Umbilical cord (tissue), 2 donors: ENCODE measurements around the gene TRIM38. TPM values are rescaled to one million over a fixed set of nuclear protein-coding genes. Genes with fewer than 3 reads are reported as not detected.
"Not testable (repeated sequence)": the region's sequence is repeated elsewhere in the genome, so short reads cannot be mapped to it uniquely, and the experiment has no call there.

Source experiments
- DNase-seq: peaks from one replicate; pipeline ENCODE4 v3.0.0-alpha.2; 2015; ENCODE audit warnings: low spot score
- total RNA-seq: library from RNA; depleted of rRNA; stranded (reverse); fragments of >200 nt; gene quantifications from one replicate; pipeline ENCODE4 v1.2.3, GENCODE V29; 2014; ENCODE audit warnings: low replicate concordance; ENCODE audit not compliant: insufficient read depth

The TRIM38 gene, protein sequence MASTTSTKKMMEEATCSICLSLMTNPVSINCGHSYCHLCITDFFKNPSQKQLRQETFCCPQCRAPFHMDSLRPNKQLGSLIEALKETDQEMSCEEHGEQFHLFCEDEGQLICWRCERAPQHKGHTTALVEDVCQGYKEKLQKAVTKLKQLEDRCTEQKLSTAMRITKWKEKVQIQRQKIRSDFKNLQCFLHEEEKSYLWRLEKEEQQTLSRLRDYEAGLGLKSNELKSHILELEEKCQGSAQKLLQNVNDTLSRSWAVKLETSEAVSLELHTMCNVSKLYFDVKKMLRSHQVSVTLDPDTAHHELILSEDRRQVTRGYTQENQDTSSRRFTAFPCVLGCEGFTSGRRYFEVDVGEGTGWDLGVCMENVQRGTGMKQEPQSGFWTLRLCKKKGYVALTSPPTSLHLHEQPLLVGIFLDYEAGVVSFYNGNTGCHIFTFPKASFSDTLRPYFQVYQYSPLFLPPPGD
- 9.9 TPM for total RNA-seq

DNA sequence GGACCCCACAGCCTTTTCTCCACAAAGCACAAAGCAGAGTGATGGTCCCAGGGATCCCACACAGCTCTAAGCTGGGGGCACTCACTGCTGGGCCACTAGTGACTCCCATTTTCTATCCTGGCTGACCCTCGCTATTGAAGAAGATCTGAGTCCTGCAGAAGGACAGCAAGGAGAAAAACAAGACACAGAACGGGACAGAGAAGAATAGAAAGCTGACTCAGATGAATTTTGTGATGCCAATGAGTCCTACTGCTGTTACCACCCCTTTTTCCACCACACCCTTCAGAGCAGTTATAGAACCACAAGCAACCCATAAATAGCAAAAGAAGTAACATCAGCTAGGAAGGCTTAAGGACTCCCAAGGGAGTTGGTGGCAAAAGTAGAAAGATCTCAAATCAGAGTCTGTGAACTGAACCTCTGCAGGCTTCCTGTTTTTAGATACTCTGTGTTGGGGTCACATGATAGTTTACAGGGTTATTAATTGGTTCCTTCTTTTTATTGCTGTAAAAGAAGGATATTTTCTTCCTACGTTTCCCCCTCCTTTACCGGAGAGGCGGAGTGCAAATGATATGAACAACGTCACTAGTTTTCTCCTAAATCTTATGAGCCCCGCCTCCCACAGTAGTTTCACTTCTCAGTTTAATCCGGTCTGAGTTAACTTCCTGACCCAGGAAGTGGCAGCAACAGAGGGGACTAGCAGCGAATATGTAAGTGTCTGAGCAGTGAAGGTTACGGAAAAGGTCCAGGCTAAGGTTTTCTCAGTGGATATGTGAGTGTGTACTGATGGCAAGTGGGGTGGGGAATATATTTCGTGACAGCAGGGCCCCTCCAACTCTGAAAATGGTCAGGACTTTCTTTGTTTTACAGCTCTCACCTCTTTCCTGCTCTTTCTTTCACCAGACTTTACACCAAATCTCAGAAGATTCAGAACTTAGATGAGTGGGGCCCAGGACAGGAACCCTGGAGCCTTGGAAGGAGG lies at the start of gene TRIM38:
TRIM38 (plus strand) TSS at position 654 of the 979 bp plus-strand sequence. CDS start 3,721 bp downstream, outside the sequence.
- peak; percentile 97 for DNase-seq

DNA sequence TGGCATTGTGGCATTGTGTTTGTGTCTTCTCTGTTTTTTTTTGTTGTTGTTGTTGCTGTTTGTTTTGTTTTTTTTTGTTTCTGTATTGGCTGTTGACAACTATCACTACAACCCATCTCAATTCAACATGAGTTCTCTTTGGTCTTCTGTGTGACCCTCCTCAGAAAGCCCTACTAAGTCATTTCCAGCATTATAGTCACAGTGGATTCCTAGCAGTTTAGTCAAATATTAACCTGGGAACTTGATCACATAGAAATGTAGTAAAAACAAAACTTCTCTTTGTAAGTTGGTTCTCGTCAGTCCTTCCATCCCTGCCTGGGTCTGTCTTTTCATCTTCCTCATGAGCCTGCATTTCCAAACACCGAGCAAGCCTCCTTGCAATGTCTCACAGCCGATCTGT lies 48.9 kb upstream of the TRIM38 start:
- no peak for DNase-seq

DNA sequence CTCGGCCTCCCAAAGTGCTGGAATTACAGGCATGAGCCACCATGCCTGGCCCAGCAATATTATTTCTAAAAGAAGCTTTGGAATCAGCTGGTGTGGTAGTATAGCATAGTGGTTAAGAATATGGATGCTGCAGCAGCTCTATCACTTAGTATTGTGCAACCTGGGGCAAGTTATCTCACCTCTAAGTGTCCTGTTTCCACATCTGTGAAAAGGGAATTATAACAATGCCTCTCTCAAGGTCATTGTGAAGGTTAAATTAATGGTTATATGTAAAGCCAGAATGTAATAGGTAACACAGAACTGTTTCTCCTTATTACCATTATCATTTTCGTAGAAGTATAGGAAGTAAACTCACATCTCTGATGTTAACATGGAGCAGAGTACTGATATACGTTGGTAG lies 46.3 kb upstream of the TRIM38 start:
- no peak for DNase-seq

DNA sequence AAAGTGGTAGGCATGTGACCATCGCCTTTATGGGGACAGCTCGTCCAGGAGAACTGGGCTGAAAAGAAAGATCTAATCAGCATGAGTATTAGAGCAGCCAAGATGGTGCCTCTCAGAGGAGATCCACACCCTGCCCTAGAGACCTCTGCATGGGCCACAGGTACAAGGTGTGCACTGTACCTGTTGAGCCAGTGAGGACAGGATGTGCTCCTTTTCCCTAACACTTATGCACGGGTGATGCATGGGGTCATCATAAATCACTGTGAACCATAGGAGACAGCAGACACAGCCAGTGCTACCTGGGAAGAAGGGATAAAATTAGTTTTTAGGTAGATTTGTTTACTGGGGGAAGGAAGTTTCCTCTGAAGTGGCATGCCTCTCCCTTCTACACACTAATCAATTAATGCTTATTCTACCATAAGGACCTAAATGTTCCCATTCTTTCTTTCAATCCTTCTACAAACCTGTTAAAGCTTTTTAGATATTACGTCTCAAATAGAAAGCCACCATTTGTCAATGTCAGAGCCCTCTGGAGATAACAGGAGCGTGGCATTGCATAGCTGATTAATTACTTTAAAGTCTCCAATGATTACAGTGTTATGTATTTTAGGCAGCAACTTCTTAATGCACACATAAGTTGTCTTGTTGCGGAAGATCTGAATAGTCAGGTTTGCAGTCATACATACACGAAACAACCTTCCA lies 45.7 kb upstream of the TRIM38 start:
- DNase-seq: no peak

DNA sequence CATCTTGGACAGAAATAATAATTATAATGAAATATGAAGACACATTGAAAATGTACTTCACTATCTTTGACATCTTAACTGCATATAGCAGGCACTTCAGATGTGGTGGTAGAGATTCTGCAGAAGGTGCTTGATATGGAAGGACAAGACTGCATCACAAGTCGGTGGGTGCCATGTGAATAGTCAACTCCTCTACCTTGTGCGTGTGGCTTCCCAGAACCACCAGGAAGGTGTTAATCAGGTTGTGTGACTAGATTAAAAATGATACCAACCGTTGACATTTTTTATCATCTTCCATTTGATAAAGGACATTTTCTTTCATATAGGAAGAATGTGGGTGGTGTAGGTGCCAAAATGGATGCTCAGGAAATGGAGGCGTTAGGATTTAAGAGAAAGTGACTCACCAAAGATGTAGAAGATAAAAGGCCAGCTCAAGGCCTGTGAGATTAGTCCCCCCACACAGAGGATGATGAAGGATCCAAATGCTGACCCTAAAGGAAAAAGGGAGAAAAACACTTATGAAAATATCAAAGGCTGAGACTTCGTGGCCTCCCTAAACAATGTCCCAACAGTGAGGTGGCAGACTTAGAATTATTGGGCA lies 44.4 kb upstream of the TRIM38 start:
- DNase-seq: no peak

DNA sequence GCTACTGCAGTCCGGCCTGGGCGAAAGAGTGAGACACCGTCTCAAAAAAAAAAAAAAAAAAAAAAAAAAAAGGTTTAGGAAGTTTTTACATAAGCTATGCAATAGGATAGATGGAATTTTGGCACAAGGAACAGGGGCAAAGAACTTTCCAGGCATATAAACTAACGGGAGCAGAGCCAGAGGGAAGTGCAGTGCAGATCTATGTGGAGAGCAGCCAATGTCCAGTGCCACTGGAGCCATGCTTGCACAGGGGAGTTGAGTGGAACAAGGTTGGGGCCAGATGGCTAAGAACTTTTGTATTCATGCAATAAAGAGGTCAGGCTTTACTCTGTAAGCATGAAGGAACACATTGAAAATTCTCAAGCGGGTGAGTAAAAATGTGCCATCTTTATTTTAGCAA lies 42.9 kb upstream of the TRIM38 start:
- no peak for DNase-seq

DNA sequence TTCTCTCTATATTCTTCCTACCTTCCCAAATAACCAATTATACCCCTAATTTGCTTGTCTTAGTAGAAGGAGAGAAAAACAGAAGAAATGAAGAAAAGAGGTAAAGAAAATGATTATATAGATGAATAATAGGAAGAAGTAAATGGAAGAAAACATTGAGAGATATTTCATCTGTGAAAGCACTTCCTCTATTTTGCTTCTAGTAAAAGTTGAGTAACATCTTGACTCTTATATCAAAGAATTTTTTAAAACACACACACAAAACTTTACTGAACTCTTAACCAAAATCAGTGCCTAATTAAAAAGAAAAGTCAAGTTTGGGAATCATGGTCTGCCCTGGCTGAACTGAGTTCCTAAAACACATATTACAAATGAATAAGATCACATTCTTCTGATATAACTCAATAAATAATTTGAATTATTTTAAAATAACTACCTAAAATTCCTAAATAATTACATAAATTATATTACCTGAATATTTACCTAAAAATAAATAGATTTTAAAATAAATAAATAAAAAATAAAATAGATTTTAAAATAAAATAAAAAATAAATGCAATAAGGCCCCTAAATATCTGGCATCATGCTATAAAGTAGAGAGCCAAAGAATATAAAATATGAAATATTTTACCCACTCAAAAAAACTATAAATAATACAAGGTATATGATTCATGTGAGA lies 40.9 kb upstream of the TRIM38 start:
- DNase-seq: no peak

DNA sequence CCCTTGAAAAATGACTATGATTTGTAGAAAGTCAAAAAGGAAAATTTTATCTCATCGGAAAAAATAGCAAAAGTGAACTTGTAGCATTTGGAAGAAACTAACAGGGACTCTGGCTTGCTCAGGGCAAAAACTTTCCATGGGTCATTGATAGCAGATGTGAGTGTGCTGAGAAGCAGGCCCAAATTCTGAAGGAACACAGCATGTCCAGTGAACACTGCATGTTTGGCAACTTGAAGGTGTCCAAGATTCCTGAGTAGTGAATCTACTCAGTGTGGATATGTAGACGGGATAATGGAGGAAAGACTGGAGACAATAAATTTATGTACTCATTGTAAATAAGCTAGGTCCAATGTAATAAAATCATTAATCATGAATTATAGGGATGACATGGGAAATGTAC lies 40.3 kb upstream of the TRIM38 start:
- DNase-seq: no peak

DNA sequence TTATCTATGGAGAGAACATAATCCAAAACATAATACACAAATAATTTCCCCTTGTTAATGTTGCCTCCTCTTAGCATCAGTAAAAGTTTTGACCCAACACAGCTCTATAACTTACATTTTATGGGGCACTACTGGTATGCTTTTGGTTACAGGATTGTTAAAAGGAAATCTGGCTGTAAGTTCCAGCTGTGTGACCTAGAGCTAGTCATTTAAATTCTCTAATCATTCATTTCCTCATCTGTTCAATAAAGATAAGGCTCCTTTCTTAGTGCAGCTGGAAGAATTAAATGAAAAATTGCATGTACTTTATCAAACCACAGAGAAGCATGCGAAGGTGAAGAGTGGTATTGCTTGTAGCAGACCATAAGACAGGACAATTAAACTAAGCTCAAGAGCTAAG lies 36.7 kb upstream of the TRIM38 start:
- DNase-seq: peak; percentile 8

DNA sequence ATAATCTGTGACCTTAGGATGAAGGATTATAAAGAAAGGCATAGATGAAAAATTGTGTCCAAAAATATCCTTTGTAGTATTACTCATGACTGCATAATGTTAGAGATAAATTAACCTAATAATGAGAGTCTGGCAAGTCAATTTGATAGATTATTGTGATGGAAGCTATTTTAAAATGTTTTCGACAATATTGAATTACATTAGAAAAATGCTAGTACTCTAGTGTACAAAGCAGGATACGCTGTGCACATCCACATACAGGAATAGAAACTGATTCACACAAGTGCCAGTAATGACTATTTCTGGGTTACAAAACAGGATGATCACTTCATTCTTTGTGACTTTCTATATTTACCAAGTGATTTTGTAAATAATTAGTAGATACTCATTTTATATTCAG lies 35.4 kb upstream of the TRIM38 start:
- DNase-seq: no peak

DNA sequence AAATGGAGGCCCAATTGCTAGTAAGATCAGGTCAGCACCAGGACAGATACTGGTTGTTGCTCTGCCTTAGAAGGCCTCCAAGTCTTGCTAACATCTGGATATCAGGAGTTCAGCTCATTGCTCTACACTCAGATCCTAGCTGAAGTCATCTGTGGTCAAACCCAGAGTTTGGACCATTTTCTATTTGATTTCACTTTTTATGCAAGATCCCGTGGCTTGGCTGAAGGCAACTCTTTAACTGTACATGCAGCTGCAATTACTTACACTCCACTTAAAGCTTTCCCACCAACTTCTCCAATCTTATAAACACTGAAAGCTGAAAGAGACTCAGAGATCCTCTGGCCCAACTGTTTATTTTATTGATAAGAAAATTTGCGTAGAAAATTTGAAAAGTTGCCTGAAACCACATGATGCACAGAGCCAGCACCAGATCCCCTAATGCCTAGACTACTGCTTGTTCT lies 34.8 kb upstream of the TRIM38 start:
- no peak for DNase-seq

DNA sequence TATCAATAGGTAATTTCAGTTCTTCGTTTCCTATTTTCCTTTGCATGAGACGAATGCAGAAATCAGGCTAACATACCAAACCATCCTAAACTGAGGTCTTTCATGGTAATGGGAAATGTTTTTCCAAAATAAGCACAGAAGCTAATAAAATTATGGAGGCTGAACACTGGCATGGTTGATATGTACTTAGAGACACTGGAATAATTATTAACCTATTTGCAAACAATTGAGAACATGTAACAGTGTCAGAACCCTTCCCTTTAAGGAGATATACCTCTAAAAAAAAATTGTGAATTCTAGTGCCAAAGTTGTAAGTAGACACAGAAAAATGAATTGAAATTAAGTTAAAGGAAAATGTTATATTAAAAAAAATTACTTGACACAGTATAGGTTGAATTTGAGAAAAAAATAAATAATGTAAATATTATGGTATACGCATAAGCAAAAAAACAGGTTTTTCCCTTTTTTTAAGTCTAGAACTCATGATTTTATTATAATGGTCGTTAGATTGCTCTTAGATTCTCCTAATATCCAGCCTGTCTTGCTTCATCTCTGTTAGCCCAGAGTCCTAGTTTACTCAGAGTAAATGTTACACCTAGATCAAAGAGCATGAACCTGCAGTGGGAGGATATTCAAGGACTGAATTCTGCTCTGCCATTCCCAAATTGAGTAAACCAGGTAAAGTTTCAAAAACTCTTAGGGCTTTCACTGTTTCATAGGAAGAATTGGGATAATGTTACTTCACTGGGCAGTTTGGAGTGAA lies 33.9 kb upstream of the TRIM38 start:
- no peak for DNase-seq

DNA sequence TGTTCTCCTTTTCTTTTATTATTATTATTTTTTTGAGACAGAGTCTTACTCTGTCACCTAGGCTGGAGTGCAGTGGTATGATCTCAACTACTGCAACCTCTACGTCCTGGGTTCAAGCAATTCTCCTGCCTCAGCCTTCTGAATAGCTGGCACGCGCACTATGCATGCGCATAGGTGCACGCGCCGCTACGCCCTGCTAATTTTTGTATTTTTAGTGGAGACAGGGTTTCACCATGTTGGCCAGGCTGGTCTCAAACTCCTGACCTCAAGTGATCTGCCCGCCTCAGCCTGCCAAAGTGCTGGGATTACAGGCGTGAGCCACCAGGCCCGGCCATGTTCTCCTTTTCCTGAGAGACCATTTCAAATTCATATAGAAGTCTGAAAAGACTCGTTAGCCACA lies 32.8 kb upstream of the TRIM38 start:
- not testable (repeated sequence) for DNase-seq

DNA sequence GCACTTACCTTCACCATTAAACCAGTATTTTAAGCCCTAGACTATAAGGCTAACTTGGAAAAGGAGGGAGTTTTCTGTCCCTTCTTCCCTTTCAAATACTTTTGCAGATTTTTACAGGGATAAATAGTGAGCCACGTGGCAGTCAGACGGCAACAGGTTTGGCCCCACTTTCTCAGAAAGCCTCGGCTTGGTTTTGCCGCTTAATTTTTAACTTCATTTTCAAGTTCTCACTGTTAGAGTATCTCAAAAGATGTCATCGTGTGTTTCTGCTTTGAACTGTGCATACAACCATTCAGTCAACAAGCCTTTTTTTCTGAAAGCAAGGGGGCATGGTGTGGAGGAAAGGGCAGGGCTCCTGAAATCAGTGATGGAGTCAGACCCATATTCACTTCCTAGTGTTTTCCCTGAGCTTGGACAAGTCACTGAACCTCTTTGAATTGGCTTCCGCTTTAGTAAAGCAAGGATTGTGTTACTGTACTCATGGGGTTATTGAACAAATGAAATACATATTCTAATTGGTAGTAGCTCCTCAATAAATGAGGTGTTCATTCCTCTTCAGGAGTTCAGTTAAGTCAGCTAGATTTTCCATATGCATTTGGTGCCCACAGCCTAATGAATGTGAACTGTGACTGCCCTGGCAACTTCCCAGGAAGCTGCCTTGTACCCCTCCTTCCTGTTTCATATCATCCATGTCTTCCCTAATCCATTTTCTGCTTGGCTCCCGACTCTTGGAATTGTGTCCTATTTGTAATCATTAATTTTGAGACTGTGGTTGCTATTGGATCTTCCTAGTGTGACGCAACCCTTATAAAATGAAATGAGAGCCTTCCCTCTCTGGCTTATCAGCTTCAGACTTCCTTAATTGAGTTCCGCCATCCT lies 31.8 kb upstream of the TRIM38 start, which contains the start of gene SLC17A2:
SLC17A2 (minus strand) TSS at position 160 of the 879 bp plus-strand sequence. CDS start 4,895 bp downstream, outside the sequence.
- DNase-seq: no peak

DNA sequence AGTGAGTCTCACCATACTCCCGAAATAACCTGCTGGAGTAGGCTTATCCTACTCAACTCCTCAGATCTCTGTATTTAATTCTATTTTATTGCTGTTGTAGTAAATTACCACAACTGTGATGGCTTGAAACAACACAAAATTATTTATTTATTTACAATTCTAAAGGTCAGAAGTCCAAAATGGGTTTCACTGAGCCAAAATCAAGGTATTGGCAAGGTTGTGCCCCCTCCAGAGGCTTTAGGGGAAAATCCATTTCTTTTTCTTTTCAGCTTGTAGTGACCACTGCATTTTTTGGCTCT lies 31.2 kb upstream of the TRIM38 start:
- DNase-seq: no peak

DNA sequence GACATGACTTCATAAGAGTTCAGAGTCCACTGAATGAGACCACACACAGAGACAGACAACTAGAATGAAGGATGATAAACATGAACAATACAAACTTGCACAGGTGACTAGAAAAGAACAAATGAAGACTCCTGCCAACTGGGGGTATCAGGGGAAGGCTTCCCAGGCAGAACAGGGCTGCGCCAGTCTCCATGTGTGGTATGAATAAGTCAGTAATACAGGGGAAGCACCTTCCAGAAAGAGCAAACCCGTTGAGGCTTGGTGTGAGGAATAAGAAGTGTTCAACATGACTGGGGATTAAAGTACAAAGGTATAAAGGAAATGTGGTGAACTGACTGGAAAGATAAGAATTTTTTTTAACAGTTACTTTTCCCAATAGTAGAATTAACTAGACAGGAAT lies 28.4 kb upstream of the TRIM38 start:
- DNase-seq: no peak

DNA sequence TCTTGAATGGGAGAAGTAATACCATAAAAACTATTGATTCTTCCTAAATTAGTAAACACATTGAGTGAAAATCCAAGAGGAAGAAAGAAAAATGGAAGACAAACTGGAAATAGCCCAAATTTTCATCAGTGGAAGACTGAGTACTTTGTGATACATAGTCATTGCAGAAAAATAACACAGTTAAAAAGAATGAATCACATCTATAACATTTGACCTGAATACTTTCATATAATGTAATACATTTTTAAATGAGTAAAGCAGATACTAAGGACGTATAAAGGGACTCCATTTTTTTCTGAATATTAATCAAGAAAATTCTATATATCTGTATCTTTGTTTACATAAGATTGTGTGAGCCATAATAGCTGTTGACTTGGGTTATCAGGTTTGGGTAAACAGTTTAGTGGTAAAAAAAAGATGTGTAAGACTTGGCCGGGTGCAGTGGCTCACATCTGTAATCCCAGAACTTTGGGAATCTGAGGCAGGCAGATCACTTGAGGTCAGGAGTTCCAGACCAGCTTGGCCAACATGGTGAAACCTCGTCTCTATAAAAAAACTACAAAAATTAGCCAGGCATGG lies 27.8 kb upstream of the TRIM38 start:
- DNase-seq: no peak

DNA sequence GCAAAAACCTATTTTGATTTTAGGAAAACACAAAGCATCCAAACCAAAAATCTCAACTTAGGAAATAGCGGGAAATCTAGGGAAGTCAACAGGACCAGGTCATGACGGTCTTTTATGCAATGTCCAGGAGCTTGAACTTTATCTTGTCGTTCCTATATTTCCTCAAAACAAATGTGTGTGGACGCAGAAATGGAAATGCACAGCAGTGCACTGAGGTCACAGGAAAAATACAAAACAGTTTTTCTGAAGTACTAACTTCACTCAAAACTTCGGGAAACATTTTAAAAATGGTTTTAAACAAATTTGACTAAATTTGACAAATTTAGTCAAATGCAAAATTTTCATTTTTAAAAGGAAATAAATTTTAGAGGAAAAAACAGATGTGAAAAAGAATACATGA lies 26.6 kb upstream of the TRIM38 start:
- no peak for DNase-seq

DNA sequence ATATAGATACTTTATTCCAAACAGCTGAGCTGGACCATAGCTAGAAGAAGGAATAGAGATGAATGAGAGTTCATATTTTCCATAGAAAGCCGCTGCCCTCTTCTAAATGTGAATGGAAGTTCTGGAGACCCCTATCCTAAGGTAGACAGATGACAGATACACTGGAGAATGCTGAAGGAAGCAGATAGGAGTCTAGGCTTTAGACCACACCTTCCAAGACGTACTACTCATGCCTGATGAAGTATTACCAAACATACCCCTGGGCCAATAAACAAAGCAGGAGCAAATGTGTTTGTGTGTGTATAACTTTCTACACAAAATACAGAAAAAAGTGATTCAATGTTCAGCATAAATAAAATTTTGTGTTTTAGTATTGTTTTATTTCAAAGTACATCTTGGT lies 23.0 kb upstream of the TRIM38 start:
- no peak for DNase-seq
